Loucy (cell line): ENCODE results near the gene ZNF423.

Experiments used
- H2AFZ ChIP-seq: fragments of 200-600 bp; sonication (generic); 2 replicates; pipeline ENCODE4 v1.6.0; 2016; ENCODE audit warnings: antibody characterized with exemption, mild to moderate bottlenecking, low read length, moderate library complexity
- H3F3A ChIP-seq: fragments of 200-600 bp; 2 replicates; pipeline ENCODE4 v1.6.0; 2016; ENCODE audit warnings: antibody characterized with exemption, low read depth, mild to moderate bottlenecking
- H3K27me3 ChIP-seq: fragments of 200-600 bp; sonication (generic); 2 replicates; pipeline ENCODE4 v1.6.1; 2014; ENCODE audit warnings: low read length, mild to moderate bottlenecking; ENCODE audit not compliant: insufficient read depth, poor library complexity, severe bottlenecking
- H3K36me3 ChIP-seq: fragments of 200-600 bp; sonication (generic); 2 replicates; pipeline ENCODE4 v1.6.1; 2016; ENCODE audit warnings: low read length; ENCODE audit not compliant: insufficient read depth
- H3K4me1 ChIP-seq: fragments of 200-600 bp; sonication (generic); 2 replicates; pipeline ENCODE4 v1.5.1; 2014; ENCODE audit warnings: low read length, mild to moderate bottlenecking; ENCODE audit not compliant: insufficient read depth, poor library complexity, severe bottlenecking
- H3K4me2 ChIP-seq: fragments of 200-600 bp; sonication (generic); 2 replicates; pipeline ENCODE4 v1.6.0; 2014; ENCODE audit warnings: antibody characterized with exemption, low read length, low read depth, mild to moderate bottlenecking; ENCODE audit not compliant: poor library complexity, severe bottlenecking
- H3K4me3 ChIP-seq: fragments of 200-600 bp; sonication (generic); 2 replicates; pipeline ENCODE4 v1.5.1; 2014; ENCODE audit warnings: low read length, mild to moderate bottlenecking, mixed read lengths; ENCODE audit not compliant: poor library complexity, severe bottlenecking
- H3K79me2 ChIP-seq: fragments of 200-600 bp; sonication (generic); 2 replicates; pipeline ENCODE4 v1.6.1; 2014; ENCODE audit warnings: low read length; ENCODE audit not compliant: insufficient read depth
- H3K9ac ChIP-seq: fragments of 200-600 bp; sonication (generic); 2 replicates; pipeline ENCODE4 v1.6.0; 2014; ENCODE audit warnings: mild to moderate bottlenecking, low read depth, low read length, moderate library complexity; ENCODE audit not compliant: poor library complexity, severe bottlenecking
- H3K9me2 ChIP-seq: fragments of 200-600 bp; sonication (generic); replicated peaks from 2 replicates; pipeline ENCODE4 v1.6.1; 2016; ENCODE audit warnings: low read depth, low read length, mixed read lengths
- H3K9me3 ChIP-seq: fragments of 200-600 bp; sonication (generic); 2 replicates; pipeline ENCODE4 v1.6.1; 2014; ENCODE audit warnings: mild to moderate bottlenecking, antibody characterized with exemption, low read length, low read depth; ENCODE audit not compliant: insufficient read depth
- H4K20me1 ChIP-seq: fragments of 200-600 bp; sonication (generic); 2 replicates; pipeline ENCODE4 v1.6.0; 2014; ENCODE audit warnings: antibody characterized with exemption, low read length, mild to moderate bottlenecking; ENCODE audit not compliant: insufficient read depth, poor library complexity, severe bottlenecking
- EZH2phosphoT487 ChIP-seq: fragments of 200-600 bp; IDR thresholded peaks from 2 replicates; pipeline ENCODE4 v1.6.1; 2018; ENCODE audit warnings: antibody characterized with exemption, mild to moderate bottlenecking, moderate library complexity, borderline replicate concordance
- TF ChIP-seq, protein P1 (sequence below): fragments of 200-600 bp; sonication (generic); conservative IDR thresholded peaks from 2 replicates; pipeline ENCODE4 v1.5.1; 2014; ENCODE audit warnings: mild to moderate bottlenecking, antibody characterized with exemption, low read length

Gene ZNF423

DNA sequence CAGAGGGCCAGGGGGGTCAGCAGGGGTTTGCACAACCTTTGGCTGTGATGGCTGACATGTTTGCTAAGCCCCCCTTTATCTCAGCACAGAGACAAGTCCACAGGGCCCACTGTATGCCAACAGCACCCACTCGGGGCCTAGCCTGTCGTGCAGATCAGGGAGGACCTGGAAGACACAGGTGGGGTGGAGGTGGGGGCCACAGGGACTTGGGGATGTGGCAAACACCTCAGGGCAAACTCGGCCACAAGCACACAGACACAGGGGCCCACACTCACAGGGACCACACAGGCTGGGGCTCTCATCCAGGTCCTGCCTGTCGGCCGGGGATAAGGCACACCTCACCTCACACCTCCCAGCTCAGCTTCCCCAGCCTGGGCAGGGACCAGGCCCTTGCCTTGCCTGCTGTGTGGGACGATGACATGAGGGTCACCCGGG, 394.4 kb downstream of the ZNF423 start:
- Histone ChIP-seq H3K4me2 (peak overlapping the region; percentile 84), H3K36me3 (no peaks in the 10 kb centered on the region), H3K9me3 (no peaks in the 10 kb centered on the region), H3K4me3 (no peak overlapping the region), H3F3A (0 out of 2 replicates have a peak, but pooled peaks cover 8% of the 10 kb centered on the region), H3K27me3 (no peaks in the 10 kb centered on the region), H3K79me2 (no peaks in the 10 kb centered on the region), H4K20me1 (no peaks in the 10 kb centered on the region), H3K9me2 (no peaks in the 10 kb centered on the region), H3K4me1 (peaks cover 55% of the 10 kb centered on the region), H3K9ac (peak overlapping the region; percentile 10), H2AFZ (no peak overlapping the region)
- TF ChIP-seq, protein P1, sequence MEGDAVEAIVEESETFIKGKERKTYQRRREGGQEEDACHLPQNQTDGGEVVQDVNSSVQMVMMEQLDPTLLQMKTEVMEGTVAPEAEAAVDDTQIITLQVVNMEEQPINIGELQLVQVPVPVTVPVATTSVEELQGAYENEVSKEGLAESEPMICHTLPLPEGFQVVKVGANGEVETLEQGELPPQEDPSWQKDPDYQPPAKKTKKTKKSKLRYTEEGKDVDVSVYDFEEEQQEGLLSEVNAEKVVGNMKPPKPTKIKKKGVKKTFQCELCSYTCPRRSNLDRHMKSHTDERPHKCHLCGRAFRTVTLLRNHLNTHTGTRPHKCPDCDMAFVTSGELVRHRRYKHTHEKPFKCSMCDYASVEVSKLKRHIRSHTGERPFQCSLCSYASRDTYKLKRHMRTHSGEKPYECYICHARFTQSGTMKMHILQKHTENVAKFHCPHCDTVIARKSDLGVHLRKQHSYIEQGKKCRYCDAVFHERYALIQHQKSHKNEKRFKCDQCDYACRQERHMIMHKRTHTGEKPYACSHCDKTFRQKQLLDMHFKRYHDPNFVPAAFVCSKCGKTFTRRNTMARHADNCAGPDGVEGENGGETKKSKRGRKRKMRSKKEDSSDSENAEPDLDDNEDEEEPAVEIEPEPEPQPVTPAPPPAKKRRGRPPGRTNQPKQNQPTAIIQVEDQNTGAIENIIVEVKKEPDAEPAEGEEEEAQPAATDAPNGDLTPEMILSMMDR: no peak
- no peak for TF ChIP-seq EZH2phosphoT487

DNA sequence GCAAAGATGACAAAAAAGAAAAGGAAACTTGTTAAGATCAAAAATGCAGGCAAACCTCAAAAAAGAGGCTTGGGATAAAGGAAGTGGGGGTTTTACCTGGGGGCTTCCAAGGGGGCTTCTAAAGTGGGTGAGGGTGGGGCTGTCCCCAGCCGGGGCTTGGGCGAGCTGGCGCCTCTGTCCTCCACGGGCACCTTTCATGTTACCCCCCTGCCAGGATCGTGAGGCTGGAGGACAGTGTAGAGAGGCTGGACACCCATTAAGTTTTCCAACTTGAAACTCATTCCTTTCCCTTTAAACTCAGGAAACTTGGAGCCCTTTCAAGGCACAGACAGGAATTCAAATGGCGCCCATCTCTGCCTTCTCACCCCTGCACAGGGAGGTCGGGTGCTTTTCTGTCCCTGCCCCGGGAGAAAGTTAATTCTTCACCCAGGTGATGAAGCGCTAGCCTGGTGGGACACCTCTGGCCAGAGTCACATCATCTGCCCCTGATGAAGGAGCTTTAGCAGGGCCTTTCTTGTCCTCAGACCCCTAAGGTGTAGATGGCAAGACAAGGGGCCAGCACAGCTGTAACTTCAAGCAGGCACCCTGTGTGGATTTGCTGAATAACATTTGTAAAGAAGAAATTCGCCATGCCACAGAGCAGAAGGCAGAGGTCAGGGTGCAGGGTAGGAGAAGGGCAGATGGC, 395.0 kb downstream of the ZNF423 start:
- H3K4me2 ChIP-seq: no peak overlapping the region
- peaks cover 51% of the 10 kb centered on the region for H3K4me1 ChIP-seq
- TF ChIP-seq, protein P1: no peak
- no peak for TF ChIP-seq EZH2phosphoT487
- no peaks in the 10 kb centered on the region for H3K27me3 ChIP-seq
- H3K36me3 ChIP-seq: no peaks in the 10 kb centered on the region
- no peak overlapping the region for H3K4me3 ChIP-seq
- peak overlapping the region; percentile 10 for H3K9ac ChIP-seq
- H3K9me3 ChIP-seq: no peaks in the 10 kb centered on the region
- no peak overlapping the region for H2AFZ ChIP-seq
- H4K20me1 ChIP-seq: no peaks in the 10 kb centered on the region
- 0 out of 2 replicates have a peak, but pooled peaks cover 8% of the 10 kb centered on the region for H3F3A ChIP-seq
- no peaks in the 10 kb centered on the region for H3K79me2 ChIP-seq
- H3K9me2 ChIP-seq: no peaks in the 10 kb centered on the region

DNA sequence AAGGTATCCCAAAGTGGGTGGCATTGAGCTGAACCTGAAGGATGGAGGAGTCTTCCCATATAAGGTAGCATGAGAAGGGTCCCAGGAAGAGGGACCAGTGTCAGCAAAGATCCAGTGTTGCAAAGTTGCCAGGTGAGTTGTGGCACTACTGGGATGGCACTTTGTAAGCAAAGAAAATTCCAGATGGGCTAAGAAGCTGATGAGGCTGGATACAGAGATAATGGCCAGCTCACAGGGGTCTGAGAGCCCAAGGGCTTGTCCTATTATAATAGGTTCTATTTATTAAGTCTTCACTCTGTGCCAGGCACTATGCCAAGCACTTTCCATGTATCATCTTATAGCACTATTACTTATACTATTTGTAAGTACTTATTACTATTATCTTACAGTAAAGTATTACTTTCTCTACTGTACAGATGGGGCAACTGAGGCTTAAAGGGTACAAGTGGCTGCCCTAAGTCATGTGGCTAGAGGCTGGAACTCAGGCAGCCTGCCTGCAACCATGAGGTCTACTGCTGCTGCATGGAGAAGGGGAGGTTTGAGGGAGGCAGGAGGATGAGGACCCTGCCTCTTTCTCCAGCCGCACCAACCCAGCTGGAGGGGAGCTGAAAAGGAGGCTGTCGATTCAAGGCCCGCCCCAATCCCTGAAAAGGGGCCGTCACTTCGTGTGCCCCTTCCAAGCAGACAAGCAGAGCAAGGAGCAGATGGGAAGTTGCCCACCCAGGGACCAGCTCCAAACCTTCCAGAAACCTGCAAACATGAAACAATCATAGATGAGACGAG, 395.8 kb downstream of the ZNF423 start:
- Histone ChIP-seq H3K27me3 (no peaks in the 10 kb centered on the region), H2AFZ (no peak overlapping the region), H3K9me3 (no peaks in the 10 kb centered on the region), H3K9me2 (no peaks in the 10 kb centered on the region), H3K9ac (no peak overlapping the region), H4K20me1 (no peaks in the 10 kb centered on the region), H3K36me3 (no peaks in the 10 kb centered on the region), H3K4me2 (no peak overlapping the region), H3K4me3 (no peak overlapping the region), H3F3A (0 out of 2 replicates have a peak, but pooled peaks cover 8% of the 10 kb centered on the region), H3K79me2 (no peaks in the 10 kb centered on the region), H3K4me1 (peaks cover 54% of the 10 kb centered on the region)
- TF ChIP-seq EZH2phosphoT487: no peak
- TF ChIP-seq, protein P1: no peak
